HG03196 (cell line): Measurements from ENCODE around the gene WDFY2.

Experiments
- ATAC-seq: cut with Tn5 transposase; IDR thresholded peaks from one replicate; pipeline ENCODE4 v1.9.1; 2021; ENCODE audit not compliant: unreplicated experiment

WDFY2 gene

DNA sequence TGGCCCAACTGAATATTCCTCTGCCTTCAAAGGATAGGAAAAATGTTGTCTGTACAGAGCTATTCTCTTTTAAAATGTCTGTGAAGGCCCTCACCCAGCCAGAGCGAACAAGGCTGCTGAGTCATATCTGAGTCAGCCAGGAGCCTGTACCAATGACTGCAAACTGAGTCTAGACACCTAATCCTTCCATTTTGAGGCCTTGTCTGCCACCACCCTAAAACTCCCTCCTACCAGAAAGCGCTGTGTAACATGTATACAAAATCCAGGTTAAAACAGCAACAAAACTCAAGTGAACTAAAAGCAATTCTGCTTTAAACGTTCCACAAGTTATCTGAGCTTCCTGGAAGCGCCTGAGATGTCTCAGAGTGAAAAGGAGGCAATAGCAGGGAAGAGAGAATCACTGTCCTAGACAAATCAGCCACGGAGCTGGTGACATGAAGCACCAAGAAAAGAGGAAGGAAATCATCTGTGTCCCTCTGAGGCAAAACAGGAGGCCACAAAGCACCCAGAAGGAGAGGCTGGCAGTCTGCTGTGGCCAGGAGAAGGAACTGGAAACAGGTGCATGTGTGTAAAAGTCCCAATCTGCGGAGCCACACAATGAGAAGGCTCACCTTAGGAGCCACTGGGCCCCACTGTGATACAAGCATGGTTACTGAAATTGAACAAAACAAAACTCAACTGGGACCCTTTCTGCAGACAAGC lies 209.5 kb downstream of the WDFY2 start:
- ATAC-seq, result peak; percentile 52

DNA sequence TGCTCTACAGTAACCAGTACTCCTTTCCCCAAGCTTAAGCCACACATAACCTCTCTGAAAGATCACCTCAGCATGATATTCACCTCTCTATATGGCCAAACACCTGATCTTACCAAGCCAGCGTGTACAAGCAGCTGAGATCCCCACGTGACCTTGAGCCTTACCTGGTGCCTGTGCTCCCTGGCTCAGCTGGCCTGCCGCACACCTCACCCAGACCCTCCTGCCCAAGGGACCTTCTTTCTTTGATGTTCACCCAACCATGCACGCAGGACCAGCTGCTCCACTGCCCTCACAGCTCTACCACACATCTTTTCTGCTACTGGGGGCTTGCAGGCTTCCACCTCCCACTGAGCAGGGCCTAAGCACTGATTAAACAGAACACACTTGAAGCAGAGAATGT lies 210.7 kb downstream of the WDFY2 start:
- no peak for ATAC-seq

DNA sequence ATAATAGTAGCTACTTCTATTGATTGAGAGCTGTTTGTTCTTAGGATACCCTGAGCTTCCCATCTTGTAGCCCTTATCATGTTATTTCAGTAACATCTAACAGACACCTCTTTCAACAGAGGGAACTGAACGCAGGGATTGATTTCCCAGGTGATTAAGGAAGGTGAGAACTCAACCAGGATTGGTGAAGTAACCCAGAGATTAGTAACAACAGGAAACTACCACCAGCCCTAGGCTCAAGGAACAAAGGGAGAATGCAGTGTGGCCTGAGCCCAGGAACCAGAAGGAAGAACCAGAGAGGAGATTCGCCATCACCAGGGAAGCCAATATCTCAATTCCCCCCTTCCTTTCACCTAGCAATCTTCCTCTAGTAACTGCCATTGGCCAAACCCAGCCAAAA lies 211.2 kb downstream of the WDFY2 start:
- ATAC-seq, result no peak

DNA sequence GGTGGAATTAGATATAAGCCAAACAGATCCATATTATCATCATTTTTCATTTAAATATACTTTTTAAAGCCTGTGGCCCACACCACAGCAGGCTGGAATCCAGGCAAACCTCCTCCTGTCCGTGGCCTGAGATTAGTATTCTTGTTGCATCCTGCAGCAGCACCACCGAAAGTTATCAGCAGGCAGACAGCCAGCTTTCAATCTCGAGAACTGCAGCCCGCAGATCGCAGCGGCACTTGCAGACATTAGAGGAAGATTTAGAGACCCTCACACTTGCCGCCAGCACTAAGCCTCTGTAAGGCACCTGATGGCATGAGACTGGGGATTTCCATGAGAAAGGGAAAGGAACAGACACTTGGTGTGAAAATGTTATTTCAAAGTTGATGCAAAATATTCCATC lies 212.3 kb downstream of the WDFY2 start:
- no peak for ATAC-seq

DNA sequence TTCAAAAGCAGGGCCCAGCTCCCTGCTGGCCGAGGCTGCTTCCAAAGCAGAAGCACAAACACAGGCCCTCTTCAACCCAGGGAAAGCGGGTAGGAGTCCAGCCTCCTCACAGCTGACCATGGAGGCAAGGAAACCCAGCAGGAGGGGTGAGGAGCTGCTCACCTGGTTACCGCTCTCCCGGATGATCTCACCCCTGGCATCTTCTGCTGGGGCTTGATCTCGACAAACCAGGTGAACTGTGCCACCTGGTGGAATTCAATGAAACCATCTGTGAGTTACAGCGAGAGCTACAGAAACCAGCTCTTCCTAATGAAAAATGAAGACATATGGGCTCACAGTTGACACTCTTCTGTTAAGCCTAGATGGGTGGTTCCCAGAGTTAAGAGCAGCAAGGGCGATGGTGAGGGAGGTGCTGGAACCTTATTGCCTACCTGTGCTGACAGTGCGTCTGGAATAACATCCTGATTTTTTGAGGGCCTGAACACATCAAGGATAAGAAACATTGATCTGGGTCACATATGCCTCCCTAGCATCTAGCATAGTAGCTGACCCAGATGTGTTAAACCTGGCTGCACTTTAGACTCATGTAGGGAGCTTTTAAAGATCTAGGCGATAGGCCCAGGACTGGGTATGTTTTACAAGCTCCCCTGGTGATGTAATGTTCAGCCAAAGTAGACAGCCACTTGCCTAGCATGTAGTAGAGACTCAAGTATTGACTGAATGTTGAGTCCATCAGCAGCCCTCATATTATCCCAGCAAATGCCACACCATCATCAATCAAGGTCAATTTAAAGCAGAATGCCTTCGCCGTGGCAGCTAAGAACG lies 213.6 kb downstream of the WDFY2 start:
- no peak for ATAC-seq

DNA sequence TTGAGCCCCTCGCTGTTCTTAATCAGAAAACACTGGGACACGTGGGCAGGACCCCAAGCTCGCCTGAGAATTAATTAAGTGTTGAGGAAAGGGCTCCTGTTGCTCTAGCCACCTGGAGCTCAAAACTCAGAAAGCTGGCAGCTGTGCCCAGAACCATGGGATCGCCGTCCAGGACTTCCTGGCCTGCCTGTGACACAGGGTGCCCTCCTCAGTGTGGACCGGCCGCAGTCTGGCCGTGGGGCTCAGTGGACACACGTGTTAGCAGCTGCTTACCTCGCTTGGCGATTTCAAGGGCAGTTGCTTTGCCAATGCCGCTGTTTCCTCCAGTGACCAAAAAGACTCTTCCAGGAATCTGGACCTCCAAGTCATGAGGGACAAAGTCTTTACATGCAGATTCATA lies 215.0 kb downstream of the WDFY2 start:
- ATAC-seq, result no peak

DNA sequence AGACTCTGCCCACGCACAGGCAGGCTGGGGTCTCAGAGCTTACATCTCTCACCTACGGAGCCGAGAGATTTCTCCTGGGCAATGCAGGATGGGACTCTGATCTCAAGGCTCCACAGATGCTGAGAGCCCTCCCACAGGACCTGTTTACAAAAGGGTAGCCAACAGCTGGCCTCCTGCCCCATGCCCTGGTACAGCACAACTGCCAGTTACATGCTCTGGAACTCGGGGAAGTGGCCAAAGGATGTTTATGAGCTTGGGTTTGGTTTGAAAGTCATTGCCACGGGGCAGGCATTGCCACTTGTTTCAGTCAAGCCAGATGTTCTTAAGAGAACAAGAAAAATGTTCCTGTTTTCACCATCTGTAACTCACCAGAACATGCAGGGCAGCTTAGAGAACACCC lies 216.2 kb downstream of the WDFY2 start:
- ATAC-seq, result no peak

DNA sequence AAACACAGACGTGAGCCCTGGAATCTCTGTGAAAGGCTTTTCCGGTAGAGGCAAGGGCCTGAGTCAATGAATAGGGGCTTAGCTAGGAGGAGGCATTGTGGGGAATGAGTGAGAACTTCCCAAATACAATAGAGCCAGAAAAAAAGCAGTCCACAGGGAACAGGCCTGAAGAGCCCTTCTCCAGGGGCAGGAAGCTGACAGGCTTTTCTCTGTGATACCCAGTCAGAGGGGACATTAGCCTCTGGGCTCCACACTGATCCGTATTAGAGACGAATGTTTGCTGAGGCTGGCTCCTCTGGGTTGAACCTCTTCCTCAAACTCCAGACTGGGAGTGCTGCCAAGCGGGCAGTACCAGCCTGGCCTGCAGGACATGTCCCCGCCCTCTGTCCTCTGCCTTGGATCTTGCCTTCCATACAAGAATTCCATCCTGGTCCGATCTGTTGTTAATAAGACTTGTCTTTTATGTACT lies 217.4 kb downstream of the WDFY2 start:
- no peak for ATAC-seq

DNA sequence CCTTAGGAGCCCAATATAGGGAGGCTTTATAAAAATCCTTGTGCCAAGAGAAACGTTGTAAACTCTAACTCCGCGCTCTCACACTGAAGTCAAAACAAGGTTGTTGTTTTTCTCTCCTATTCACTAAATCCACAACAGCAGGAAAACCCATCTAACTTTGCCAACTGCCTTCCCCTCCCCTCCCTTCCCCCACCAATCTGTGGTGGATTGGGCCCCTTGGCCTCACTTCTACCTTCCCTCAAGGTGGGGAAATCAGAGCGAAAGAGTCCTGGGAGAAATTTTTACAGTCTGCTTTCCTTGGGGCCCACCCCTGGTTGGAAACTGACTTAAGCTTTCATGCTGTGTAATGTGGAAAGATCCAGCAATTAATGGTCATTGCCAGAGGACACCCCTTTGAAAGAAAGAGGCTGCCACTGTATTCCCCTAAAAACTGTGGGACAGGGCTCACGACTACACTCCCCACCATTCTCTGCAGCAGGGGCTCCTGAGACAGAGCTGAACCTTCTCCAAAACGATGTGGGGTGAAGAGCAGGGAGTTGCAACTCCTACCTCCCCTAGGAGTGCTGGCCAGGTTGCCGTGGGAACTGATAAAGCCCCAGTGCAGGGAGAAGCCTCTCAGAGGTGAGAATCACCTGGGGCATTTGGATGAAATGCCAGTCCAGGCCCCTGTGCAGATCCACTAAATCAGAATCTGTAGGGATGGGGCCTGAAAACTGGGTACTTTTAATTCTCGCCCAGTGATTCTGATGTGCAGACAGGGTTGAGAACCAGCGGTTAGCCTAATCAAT lies 218.6 kb downstream of the WDFY2 start:
- ATAC-seq, result no peak

DNA sequence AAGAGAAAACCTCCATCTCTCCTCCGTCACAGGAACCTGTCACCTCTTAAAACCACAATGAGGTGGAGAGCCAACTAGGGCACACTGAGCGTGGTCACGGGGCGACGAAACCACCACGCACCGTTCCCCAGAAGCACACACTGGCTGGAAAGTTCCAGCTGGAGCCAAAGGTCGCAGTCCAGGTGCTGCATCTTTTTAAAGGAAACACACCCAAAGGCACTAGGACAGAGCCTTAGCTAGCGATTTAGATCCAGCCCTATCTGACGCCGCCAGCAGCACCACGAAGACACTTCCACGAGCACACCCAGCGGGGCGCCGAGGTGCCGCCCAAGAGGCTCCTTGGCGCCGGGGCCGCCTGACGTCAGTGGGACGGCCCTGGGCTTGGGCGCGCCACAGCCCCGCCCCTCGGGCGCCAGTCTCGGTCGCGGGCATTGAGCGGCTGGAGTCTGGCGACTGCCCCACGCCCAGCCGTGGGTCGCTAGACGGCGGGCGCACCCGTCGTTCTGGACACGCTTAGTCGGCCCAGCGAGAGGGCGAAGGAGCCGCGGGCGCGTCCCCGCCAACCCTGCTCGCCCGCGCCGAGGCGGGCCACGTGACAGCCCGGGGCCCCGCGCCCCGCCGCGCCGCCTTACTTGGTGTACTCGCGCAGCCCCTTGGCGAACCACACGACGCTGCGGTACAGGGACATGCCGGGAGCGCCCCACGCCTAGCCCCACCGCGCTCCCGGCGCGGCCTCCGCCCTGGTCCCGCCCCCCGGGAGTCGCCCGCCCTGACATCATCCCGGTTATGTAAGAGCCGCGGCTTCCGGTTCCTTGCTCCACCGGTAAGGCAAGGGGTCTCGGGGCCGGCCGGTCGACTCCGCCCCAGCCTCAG lies 219.4 kb downstream of the WDFY2 start, which contains the start of gene DHRS12:
TSS of gene DHRS12 (minus strand) at position 742 of the 873 bp plus-strand sequence. CDS start 4,504 bp downstream, outside the sequence.
- peak; percentile 80 for ATAC-seq

DNA sequence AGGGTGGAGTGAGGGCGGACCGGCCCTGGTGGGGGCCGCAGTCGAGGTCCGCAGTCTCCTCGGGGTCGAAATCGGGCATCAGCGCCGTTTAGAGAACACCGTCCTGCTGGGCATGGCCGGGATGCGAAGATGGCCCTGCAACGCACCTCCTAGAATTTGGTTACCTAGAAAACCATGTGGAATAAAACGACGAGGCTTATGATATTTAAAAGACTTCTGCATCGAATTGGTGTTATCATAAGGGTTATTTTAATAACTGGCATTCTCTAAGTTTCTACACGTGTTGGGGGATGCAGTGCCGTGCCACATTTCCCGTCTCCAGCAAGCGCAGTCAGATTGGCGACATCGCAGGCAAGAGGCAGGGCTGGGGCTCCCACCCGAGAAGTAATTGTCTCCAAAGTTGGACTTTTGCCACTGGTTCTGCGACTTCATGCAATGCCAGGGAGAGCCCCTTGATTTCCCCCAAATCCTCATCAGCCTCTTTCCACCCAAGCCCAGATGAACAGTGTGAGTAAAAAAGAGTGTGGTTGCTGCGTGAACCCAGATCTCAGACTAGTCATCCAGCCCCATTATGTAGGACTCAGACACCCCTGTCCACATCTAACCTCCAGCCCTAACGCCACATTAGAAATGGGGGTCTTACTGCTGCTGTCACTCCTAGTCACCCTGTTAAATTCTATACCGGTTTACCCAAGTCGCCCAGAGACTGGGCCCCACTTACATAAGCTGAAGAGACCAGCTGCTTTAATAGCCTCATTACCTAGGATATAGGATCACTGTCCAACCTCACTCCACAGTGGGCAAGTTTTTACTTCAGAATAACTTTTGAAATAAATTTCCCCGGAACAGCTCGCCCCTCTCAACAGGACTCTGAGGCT lies 220.3 kb downstream of the WDFY2 start:
- no peak for ATAC-seq

DNA sequence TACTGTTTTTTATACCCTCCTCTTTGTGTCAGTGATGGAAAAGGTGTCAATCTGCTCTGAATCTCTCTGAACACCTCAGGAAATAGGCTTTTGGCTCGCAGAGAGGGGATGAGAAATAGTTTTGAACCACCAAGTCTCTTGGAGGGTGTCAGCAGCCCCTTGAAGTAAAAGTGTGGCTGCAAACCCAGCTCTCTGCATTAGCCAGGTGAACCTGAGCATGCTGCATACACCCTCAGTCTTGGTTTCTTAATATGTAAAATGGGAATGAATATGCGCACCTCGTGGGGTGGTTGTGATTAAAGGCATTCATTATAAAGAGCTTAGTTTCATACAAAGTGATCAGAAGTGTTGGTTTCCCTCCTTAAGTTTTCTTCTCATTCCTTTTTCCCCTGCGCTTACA lies 221.1 kb downstream of the WDFY2 start:
- ATAC-seq, result no peak

DNA sequence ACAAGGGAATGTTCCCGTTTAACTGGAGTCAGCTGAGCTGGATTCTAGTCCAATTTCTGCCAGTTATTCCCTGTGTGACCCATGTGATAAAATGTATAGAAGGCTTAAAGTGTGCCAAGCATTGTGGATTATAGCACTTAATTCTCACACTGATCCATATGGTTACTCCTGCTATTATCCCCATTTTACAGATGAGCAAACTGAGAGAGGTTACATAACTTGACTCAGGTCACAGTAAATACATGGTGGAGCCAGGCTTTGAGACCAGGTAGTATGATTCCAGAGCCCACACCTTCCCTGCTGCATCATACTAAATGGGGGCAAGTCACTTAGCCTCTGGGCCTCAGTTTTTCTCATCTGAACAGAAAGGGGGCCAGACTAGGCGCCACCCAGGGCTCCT lies 221.7 kb downstream of the WDFY2 start:
- no peak for ATAC-seq

DNA sequence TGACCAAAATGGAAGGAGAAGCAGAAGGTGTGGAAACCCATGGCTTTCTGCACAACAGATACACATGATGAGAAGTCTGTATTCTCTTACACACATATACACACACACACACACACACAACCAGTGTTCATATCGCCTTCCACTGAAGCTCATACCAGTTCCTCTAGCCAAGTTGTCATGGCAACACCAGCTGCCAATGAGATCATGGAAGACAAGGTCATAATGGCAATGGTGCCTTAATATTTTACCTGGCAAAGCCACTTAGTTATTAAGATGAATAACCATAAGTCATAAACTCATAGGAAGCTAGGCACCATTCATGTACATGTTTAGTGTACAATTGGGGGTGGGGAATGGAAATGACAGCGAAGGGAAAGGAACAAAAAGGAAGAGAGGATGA lies 222.3 kb downstream of the WDFY2 start:
- ATAC-seq, result no peak

DNA sequence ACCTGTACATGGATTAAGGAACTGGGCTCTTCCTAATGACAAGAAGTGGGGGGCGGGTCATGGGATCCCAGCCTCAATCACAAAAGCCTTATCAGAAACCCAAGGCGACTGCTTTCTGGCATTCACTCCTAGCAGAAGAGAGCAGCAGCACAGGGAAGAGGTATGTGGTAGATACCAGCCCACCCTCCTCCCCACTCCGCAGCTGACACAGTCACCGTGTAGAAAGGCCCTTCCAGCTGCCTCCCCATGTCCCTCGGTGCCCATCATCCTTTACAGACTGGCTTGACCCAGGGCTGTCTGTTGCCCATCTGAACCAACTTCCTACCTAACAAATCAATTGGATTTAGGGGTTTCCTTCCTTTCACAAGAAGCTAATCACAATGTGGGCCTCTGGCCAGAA lies 222.8 kb downstream of the WDFY2 start:
- ATAC-seq, result no peak

DNA sequence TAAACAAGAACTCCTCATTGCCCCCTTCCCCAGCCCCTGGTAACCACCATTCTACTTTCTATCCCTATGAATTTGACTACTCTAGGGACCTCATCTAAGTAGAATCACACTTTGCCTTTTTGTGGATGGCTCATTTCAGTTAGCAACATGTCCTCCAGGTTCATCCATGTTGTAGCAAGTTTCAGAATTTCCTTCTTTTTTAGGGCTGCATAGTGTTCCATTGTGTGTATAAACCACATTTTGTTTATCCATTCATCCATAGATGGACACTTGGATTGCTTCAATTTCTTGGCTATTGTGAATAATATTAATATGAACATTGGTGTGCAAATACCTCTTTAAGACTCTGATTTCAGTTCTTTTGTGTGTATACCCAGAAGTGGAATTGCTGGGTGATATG lies 224.5 kb downstream of the WDFY2 start:
- no peak for ATAC-seq

DNA sequence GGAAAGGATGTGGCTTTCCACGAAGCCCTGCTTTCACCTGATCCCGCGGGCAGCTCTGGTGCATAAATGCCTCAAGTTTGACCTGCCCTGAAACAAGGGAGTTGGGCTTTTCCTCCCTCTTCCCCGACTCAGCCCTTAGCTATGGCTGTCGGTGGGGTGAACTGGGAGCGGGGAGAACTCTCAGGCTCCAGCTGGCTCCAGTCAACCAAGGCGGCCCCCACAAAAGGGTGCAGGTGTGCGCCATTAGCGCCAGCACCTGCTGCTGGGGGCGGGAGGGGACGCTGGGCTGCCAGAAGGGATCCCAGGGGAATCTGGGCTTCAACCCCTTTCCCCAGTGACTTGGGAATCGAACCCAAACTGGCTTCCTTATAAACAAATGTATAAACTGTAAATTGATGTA lies 226.8 kb downstream of the WDFY2 start:
- no peak for ATAC-seq

DNA sequence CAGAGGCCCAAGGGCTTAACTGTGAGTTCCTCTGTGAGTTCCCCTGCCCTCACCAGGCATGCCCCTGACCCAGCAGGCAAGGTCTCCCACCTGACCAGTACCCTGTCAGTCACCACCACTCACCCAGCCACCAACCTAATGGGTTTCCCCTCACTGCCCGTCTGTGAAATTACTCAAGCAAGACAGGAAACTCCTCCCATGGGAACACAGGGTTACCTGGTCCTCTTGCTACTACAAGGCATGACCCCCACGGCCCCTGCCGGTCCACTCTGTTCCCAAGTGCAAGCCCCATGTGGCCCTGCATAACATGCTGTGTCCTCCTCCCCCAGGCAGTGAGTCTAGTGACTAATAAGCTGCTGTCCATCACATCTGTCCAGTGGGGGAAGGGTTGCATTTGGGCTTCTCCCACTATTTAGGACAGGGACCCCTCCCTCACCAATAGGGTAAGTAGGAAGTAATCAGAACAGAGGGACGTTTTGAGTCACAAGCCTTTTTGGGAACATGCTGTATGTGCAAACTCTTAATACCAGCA lies 227.7 kb downstream of the WDFY2 start:
- peak; percentile 42 for ATAC-seq

DNA sequence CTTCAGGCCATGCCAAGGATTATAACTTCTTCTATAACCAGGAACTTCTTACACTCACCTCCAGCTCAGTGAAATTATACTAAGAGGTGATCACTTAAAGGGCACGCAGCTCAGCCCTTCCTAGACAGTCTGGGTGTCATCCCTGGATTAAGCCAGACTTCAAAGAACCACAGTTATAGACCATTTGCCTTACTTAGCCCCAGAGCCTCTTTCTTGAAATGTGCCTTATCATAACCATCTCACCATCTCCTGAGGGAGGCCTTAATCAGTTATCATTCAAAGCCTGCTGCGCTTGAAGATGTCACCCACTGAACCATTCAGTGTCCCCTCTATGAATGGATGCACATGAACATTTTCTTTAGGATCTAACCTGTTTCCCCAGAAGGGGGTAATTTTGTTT lies 229.8 kb downstream of the WDFY2 start:
- ATAC-seq, result no peak
